ENCODE results near the gene MS4A13. TPM values are rescaled to one million over a fixed set of nuclear protein-coding genes. Genes with fewer than 3 reads are reported as not detected.

Gene MS4A13
- not detected in 2 replicates for total RNA-seq (2014; rRNA removed; shearing (Covaris generic))

GRCh38 chr11:60515144-60515855 lies at the start of gene MS4A13:
TSS of gene MS4A13 (plus strand) at chr11:60515392. CDS start at chr11:60518084, 2,692 bp downstream.
- no peak within 1 kb of the TSS for H3K27ac ChIP-seq
- H3K4me1 ChIP-seq (replicated peaks) = no peaks in the 10 kb centered on the region
- no peaks in the 10 kb centered on the region for H3K36me3 ChIP-seq
- H3K27me3 ChIP-seq (replicated peaks) = peaks cover 4% of the 10 kb centered on the region; the same call in 1 of the 2 replicates
- peak in 1 of 2 experiments; percentile 43 for DNase-seq (ENCODE audit: low read depth in 1 of 2, low spot score in 2 of 2)
- no peaks in the 10 kb centered on the region for H3K9me3 ChIP-seq (replicated peaks)
- no peak within 1 kb of the TSS for H3K4me3 ChIP-seq

GRCh38 chr11:60468829-60469228 lies 46.4 kb upstream of the MS4A13 start:
- no peaks in the 10 kb centered on the region for H3K4me1 ChIP-seq (replicated peaks)
- H3K27ac ChIP-seq = no peak overlapping the region
- peaks cover 2% of the 10 kb centered on the region for H3K27me3 ChIP-seq (replicated peaks)
- H3K4me3 ChIP-seq = no peak overlapping the region
- no peak for DNase-seq (ENCODE audit: low read depth in 1 of 2, low spot score in 2 of 2)
- H3K36me3 ChIP-seq = no peaks in the 10 kb centered on the region
- H3K9me3 ChIP-seq (replicated peaks) = no peaks in the 10 kb centered on the region

GRCh38 chr11:60469723-60470122 lies 45.5 kb upstream of the MS4A13 start:
- Histone ChIP-seq H3K4me3 (no peak overlapping the region), H3K27me3 (replicated peaks) (peaks cover 2% of the 10 kb centered on the region; the same call in 1 of the 2 replicates), H3K9me3 (replicated peaks) (no peaks in the 10 kb centered on the region), H3K4me1 (replicated peaks) (no peaks in the 10 kb centered on the region), H3K27ac (no peak overlapping the region), H3K36me3 (no peaks in the 10 kb centered on the region)
- no peak for DNase-seq (ENCODE audit: low read depth in 1 of 2, low spot score in 2 of 2)

GRCh38 chr11:60477035-60477445 lies 38.2 kb upstream of the MS4A13 start:
- no peak for DNase-seq (ENCODE audit: low read depth in 1 of 2, low spot score in 2 of 2)
- H3K9me3 ChIP-seq (replicated peaks) = no peaks in the 10 kb centered on the region
- H3K4me1 ChIP-seq (replicated peaks) = no peaks in the 10 kb centered on the region
- no peaks in the 10 kb centered on the region for H3K27me3 ChIP-seq (replicated peaks)
- H3K36me3 ChIP-seq = no peaks in the 10 kb centered on the region
- H3K27ac ChIP-seq = no peak overlapping the region
- H3K4me3 ChIP-seq = no peak overlapping the region

GRCh38 chr11:60482361-60482760 lies 32.8 kb upstream of the MS4A13 start:
- H3K36me3 ChIP-seq = no peaks in the 10 kb centered on the region
- H3K4me1 ChIP-seq (replicated peaks) = no peaks in the 10 kb centered on the region
- H3K27me3 ChIP-seq (replicated peaks) = peaks cover 3% of the 10 kb centered on the region; the same call in 1 of the 2 replicates
- no peak overlapping the region for H3K27ac ChIP-seq
- no peaks in the 10 kb centered on the region for H3K9me3 ChIP-seq (replicated peaks)
- no peak for DNase-seq (ENCODE audit: low read depth in 1 of 2, low spot score in 2 of 2)
- H3K4me3 ChIP-seq = no peak overlapping the region

GRCh38 chr11:60485987-60486386 lies 29.2 kb upstream of the MS4A13 start:
- no peaks in the 10 kb centered on the region for H3K4me1 ChIP-seq (replicated peaks)
- peak in 1 of 2 experiments; percentile 23 for DNase-seq (ENCODE audit: low read depth in 1 of 2, low spot score in 2 of 2)
- no peak overlapping the region for H3K4me3 ChIP-seq
- H3K36me3 ChIP-seq = no peaks in the 10 kb centered on the region
- peaks cover 3% of the 10 kb centered on the region; the same call in 1 of the 2 replicates for H3K27me3 ChIP-seq (replicated peaks)
- no peaks in the 10 kb centered on the region for H3K9me3 ChIP-seq (replicated peaks)
- H3K27ac ChIP-seq = no peak overlapping the region

GRCh38 chr11:60492488-60493009 lies 22.6 kb upstream of the MS4A13 start, which contains the start of gene MS4A12:
TSS of gene MS4A12 (plus strand) at chr11:60492778. CDS start at chr11:60497319, 4,541 bp downstream.
- no peaks in the 10 kb centered on the region for H3K4me1 ChIP-seq (replicated peaks)
- H3K36me3 ChIP-seq = no peaks in the 10 kb centered on the region
- H3K9me3 ChIP-seq (replicated peaks) = no peaks in the 10 kb centered on the region
- H3K27ac ChIP-seq = no peak within 1 kb of the TSS
- no peak for DNase-seq (ENCODE audit: low read depth in 1 of 2, low spot score in 2 of 2)
- H3K4me3 ChIP-seq = no peak within 1 kb of the TSS
- H3K27me3 ChIP-seq (replicated peaks) = peaks cover 4% of the 10 kb centered on the region

- H3K9me3 ChIP-seq (replicated peaks) = no peaks in the 10 kb centered on the region
- H3K4me1 ChIP-seq (replicated peaks) = no peaks in the 10 kb centered on the region
- H3K4me3 ChIP-seq = no peak overlapping the region
- no peak overlapping the region for H3K27ac ChIP-seq
- no peak for DNase-seq (ENCODE audit: low read depth in 1 of 2, low spot score in 2 of 2)
- peaks cover 4% of the 10 kb centered on the region for H3K27me3 ChIP-seq (replicated peaks)
- H3K36me3 ChIP-seq = no peaks in the 10 kb centered on the region
These were observed 21.7 kb upstream of the MS4A13 start for GRCh38 chr11:60493454-60493853.

GRCh38 chr11:60498399-60498798 lies 16.8 kb upstream of the MS4A13 start:
- Histone ChIP-seq H3K4me1 (replicated peaks) (no peaks in the 10 kb centered on the region), H3K9me3 (replicated peaks) (no peaks in the 10 kb centered on the region), H3K27ac (no peak overlapping the region), H3K27me3 (replicated peaks) (peaks cover 4% of the 10 kb centered on the region), H3K4me3 (no peak overlapping the region), H3K36me3 (no peaks in the 10 kb centered on the region)
- no peak for DNase-seq (ENCODE audit: low read depth in 1 of 2, low spot score in 2 of 2)

- Histone ChIP-seq H3K27ac (no peak overlapping the region), H3K4me3 (no peak overlapping the region), H3K27me3 (replicated peaks) (peaks cover 4% of the 10 kb centered on the region), H3K4me1 (replicated peaks) (no peaks in the 10 kb centered on the region), H3K9me3 (replicated peaks) (no peaks in the 10 kb centered on the region), H3K36me3 (no peaks in the 10 kb centered on the region)
- no peak for DNase-seq (ENCODE audit: low read depth in 1 of 2, low spot score in 2 of 2)
These were observed 16.3 kb upstream of the MS4A13 start for GRCh38 chr11:60498853-60499252.

GRCh38 chr11:60500276-60500910 lies 14.8 kb upstream of the MS4A13 start:
- DNase-seq (ENCODE audit: low read depth in 1 of 2, low spot score in 2 of 2) = no peak
- no peaks in the 10 kb centered on the region; the same call in none of the 2 replicates for H3K27me3 ChIP-seq (replicated peaks)
- H3K27ac ChIP-seq = no peak overlapping the region
- no peak overlapping the region for H3K4me3 ChIP-seq
- no peaks in the 10 kb centered on the region for H3K4me1 ChIP-seq (replicated peaks)
- no peaks in the 10 kb centered on the region for H3K36me3 ChIP-seq
- H3K9me3 ChIP-seq (replicated peaks) = no peaks in the 10 kb centered on the region

GRCh38 chr11:60502221-60502775 lies 12.9 kb upstream of the MS4A13 start:
- DNase-seq (ENCODE audit: low read depth in 1 of 2, low spot score in 2 of 2) = no peak
- H3K4me3 ChIP-seq = no peak overlapping the region
- no peaks in the 10 kb centered on the region; the same call in none of the 2 replicates for H3K27me3 ChIP-seq (replicated peaks)
- no peaks in the 10 kb centered on the region for H3K36me3 ChIP-seq
- no peaks in the 10 kb centered on the region for H3K9me3 ChIP-seq (replicated peaks)
- no peaks in the 10 kb centered on the region for H3K4me1 ChIP-seq (replicated peaks)
- no peak overlapping the region for H3K27ac ChIP-seq

- Histone ChIP-seq H3K36me3 (no peaks in the 10 kb centered on the region), H3K27ac (no peak overlapping the region), H3K4me3 (no peak overlapping the region), H3K9me3 (replicated peaks) (no peaks in the 10 kb centered on the region), H3K27me3 (replicated peaks) (peaks cover 12% of the 10 kb centered on the region), H3K4me1 (replicated peaks) (no peaks in the 10 kb centered on the region)
- DNase-seq (ENCODE audit: low read depth in 1 of 2, low spot score in 2 of 2) = no peak
These were observed 10.8 kb upstream of the MS4A13 start for GRCh38 chr11:60504219-60504905.
